NT2/D1 (cell line): Measurements from ENCODE around the gene UNC45A.

Source experiments
- DNase-seq: peaks from one replicate; pipeline ENCODE4 v3.0.0-alpha.2; 2011; ENCODE audit warnings: low read depth, low spot score
- H3K27me3 ChIP-seq: 2 replicates; pipeline ENCODE4 v1.6.0; 2011; ENCODE audit warnings: mild to moderate bottlenecking; ENCODE audit not compliant: insufficient read length, insufficient read depth
- H3K36me3 ChIP-seq: 2 replicates; pipeline ENCODE4 v1.6.1; 2011; ENCODE audit warnings: mild to moderate bottlenecking, low read length, mixed read lengths; ENCODE audit not compliant: insufficient read depth, insufficient read length
- H3K4me1 ChIP-seq: 2 replicates; pipeline ENCODE4 v1.5.1; 2011; ENCODE audit not compliant: insufficient read depth, insufficient read length
- H3K4me3 ChIP-seq: 2 replicates; pipeline ENCODE4 v1.5.1; 2011; ENCODE audit warnings: low read depth; ENCODE audit not compliant: insufficient read length
- H3K9ac ChIP-seq: 2 replicates; pipeline ENCODE4 v1.6.0; 2011; ENCODE audit warnings: low read depth; ENCODE audit not compliant: insufficient read length
- H3K9me3 ChIP-seq: 2 replicates; pipeline ENCODE4 v1.5.1; 2011; ENCODE audit warnings: mild to moderate bottlenecking, low read length; ENCODE audit not compliant: insufficient read depth
- SUZ12 ChIP-seq: IDR thresholded peaks from 2 replicates; pipeline ENCODE4 v1.6.1; 2011; ENCODE audit not compliant: insufficient read length, insufficient read depth; ENCODE audit errors: extremely low read depth
- YY1 ChIP-seq: IDR thresholded peaks from 2 replicates; pipeline ENCODE4 v1.6.1; 2011; ENCODE audit not compliant: insufficient read length, insufficient read depth
- ZNF274 ChIP-seq: IDR thresholded peaks from 2 replicates; pipeline ENCODE4 v1.6.1; 2011; ENCODE audit warnings: mild to moderate bottlenecking, low read depth, low read length

UNC45A gene

GRCh38 chr15:90970274-90970673, 35.2 kb downstream of the UNC45A start:
- peaks cover 96% of the 10 kb centered on the region for H3K36me3 ChIP-seq
- peaks cover 2% of the 10 kb centered on the region for H3K4me1 ChIP-seq
- H3K4me3 ChIP-seq, result no peak overlapping the region
- no peaks in the 10 kb centered on the region for H3K9me3 ChIP-seq
- H3K9ac ChIP-seq, result no peak overlapping the region
- no peaks in the 10 kb centered on the region for H3K27me3 ChIP-seq
- DNase-seq, result no peak
- TF ChIP-seq YY1 (no peak), ZNF274 (no peak), SUZ12 (no peak)

- Histone ChIP-seq H3K36me3 (peaks cover 95% of the 10 kb centered on the region), H3K9me3 (no peaks in the 10 kb centered on the region), H3K4me1 (no peaks in the 10 kb centered on the region), H3K9ac (no peak overlapping the region), H3K4me3 (no peak overlapping the region), H3K27me3 (no peaks in the 10 kb centered on the region)
- DNase-seq, result no peak
- TF ChIP-seq ZNF274 (no peak), SUZ12 (no peak), YY1 (no peak)
Measured at GRCh38 chr15:90972133-90972532, 37.0 kb downstream of the UNC45A start.

- no peak for TF ChIP-seq YY1
- Histone ChIP-seq H3K9ac (no peak overlapping the region), H3K27me3 (no peaks in the 10 kb centered on the region), H3K4me1 (no peaks in the 10 kb centered on the region), H3K36me3 (peaks cover 91% of the 10 kb centered on the region), H3K9me3 (no peaks in the 10 kb centered on the region), H3K4me3 (no peak overlapping the region)
- no peak for DNase-seq
Measured at GRCh38 chr15:90974216-90974615, 39.1 kb downstream of the UNC45A start.

DNA sequence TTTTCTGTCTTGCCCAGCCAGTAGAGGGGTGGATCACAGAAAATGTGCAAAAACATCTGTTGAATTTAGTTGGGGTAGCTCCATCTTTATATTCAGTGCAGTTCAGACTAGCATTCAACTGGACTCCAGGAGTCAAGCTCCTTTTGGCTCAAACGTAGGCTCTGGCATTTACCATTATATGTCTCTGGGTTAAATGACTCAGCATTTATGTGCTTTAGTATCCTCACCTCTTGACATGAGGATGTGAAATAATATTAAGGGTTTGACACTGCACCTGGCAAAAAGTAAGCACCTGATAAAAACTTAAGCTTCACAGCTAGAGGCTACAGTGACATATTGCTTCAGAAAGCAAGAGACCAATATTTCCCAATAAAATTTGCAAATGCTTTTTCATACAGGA, 44.5 kb downstream of the UNC45A start:
- DNase-seq, result no peak
- Histone ChIP-seq H3K4me1 (no peaks in the 10 kb centered on the region), H3K9me3 (no peaks in the 10 kb centered on the region), H3K4me3 (no peak overlapping the region), H3K9ac (no peak overlapping the region), H3K36me3 (peaks cover 93% of the 10 kb centered on the region), H3K27me3 (no peaks in the 10 kb centered on the region)
- TF ChIP-seq ZNF274 (no peak), SUZ12 (no peak), YY1 (no peak)

- no peak for DNase-seq
- Histone ChIP-seq H3K27me3 (no peaks in the 10 kb centered on the region), H3K9me3 (no peaks in the 10 kb centered on the region), H3K36me3 (peaks cover 74% of the 10 kb centered on the region), H3K9ac (no peak overlapping the region), H3K4me1 (no peaks in the 10 kb centered on the region), H3K4me3 (no peak overlapping the region)
- TF ChIP-seq YY1, result no peak
- no peak for TF ChIP-seq SUZ12
- TF ChIP-seq ZNF274, result no peak
Measured at GRCh38 chr15:90981681-90982080, 46.6 kb downstream of the UNC45A start.

- DNase-seq, result no peak
- H3K4me1 ChIP-seq, result no peaks in the 10 kb centered on the region
- no peaks in the 10 kb centered on the region for H3K27me3 ChIP-seq
- peaks cover 70% of the 10 kb centered on the region for H3K36me3 ChIP-seq
- H3K9ac ChIP-seq, result no peak overlapping the region
- no peak for TF ChIP-seq SUZ12
- no peak for TF ChIP-seq ZNF274
- TF ChIP-seq YY1, result no peak
- no peak overlapping the region for H3K4me3 ChIP-seq
- no peaks in the 10 kb centered on the region for H3K9me3 ChIP-seq
Measured at GRCh38 chr15:90982135-90982534, 47.0 kb downstream of the UNC45A start.

DNA sequence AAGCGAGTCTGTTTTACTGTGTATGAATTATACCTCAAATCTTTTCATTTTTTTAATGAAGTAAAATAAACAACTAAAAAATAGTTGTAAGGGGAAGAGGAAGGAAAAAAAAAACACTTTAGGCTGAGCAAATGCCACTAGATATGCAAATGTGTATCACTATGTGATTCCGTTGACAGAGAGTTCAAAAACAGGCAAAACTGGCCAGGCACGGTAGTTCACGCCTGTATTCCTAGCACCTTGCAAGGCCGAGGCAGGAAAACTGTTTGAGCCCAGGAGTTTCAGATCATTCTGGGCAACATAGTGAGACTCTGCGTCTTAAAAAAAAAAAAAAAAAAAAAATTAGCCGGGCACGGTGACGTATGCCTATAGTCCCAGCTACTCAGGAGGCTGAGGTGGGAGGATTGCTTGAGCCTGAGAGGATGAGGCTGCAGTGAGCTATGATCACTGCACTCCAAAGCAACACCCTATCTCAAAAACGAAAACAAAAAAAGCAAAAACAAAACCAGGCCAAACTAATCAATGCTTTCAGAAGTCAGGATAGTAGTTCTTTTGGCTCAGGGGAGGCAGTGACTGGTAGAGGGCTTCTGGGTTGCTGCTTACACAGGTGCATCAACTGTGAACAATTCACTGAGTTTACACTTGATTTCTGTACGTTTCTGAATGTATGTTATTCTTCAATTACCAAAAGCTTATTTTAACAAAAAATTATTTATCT, 51.9 kb downstream of the UNC45A start:
- H3K4me1 ChIP-seq, result peaks cover 7% of the 10 kb centered on the region
- H3K4me3 ChIP-seq, result no peak overlapping the region
- no peak for DNase-seq
- no peaks in the 10 kb centered on the region for H3K9me3 ChIP-seq
- peaks cover 28% of the 10 kb centered on the region for H3K36me3 ChIP-seq
- H3K27me3 ChIP-seq, result no peaks in the 10 kb centered on the region
- no peak overlapping the region for H3K9ac ChIP-seq
- TF ChIP-seq ZNF274 (no peak), SUZ12 (no peak), YY1 (no peak)
